Right forelimb (tissue), 1 donor: ENCODE results near the gene CCSER2.

Experiments
- DNase-seq: peaks from one replicate; pipeline ENCODE4 v3.0.0-alpha.2; 2018

Gene CCSER2

GRCh38 chr10:84551437-84552120, 223.2 kb downstream of the CCSER2 start:
- DNase-seq, result no peak

- DNase-seq, result no peak
Observed at GRCh38 chr10:84552478-84552877, 224.1 kb downstream of the CCSER2 start.

DNA sequence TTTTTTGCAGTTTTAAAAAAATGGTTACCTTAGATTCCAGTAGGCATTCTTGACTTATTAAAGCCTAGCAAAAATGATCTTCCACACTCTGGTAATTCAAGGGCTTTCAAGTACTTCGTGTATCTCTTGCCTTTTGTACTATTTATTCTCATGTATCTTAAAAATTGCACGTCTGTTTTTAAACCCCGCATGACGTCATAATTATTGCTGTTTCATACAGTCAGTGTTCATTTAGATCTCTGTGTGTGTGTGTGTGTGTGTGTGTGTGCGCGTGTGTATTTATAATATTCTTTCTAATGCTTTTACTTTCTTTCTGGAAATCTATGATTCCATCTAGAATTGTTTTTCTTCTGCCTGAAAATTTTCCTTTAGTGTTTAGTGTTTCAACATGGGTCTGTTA, 234.2 kb downstream of the CCSER2 start:
- DNase-seq, result no peak

DNA sequence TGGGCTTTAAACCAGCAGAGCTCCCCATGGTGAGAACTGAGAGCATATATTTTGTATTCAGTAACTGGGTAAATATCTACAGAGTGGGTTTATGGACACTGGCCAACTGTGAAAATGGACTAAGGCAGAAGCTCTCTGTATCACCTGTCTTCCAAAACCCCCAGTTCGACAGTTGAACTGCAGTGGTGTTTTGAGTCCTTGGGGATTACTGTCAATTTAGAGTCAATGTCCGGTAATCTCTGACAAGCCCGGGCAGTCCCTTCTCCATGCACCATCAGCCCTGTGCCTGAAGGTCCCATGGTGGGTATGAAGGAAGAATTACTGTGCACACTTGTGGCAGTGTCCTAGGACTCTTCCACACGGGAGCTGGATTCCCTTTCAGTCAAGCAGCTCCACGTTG, 235.0 kb downstream of the CCSER2 start:
- DNase-seq, result no peak

GRCh38 chr10:84563868-84564267, 235.5 kb downstream of the CCSER2 start:
- DNase-seq, result no peak

DNA sequence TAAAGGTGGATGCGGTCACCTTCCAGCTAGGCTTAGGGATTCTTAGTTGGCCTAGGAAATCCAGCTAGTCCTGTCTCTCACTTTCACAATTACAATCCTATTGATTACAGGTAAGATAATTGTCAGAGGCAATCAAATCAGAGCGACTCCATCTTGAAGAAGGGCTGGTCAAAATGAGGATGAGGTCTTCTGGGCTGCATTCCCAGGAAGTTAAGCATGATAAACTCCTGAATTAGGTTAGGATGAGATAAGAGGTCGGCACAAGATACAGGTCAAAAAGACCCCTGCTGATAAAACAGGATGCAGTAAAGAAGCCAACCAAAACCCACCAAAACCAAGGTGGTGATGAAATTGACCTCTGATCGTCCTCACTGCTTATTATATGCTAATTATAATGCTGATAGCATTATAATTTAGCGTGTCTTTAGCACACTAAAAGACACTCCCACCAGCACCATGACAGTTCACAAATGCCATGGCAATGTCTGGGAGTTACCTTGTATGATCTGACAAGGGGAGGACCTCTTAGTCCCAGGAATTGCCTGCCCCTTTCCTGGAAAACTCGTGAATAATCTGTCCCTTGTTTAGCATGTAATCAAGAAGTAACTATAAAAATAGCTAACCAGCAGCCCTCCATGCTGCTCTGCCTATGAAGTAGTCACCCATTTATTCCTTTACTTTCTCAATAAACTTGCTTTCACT, 237.6 kb downstream of the CCSER2 start:
- DNase-seq, result no peak

DNA sequence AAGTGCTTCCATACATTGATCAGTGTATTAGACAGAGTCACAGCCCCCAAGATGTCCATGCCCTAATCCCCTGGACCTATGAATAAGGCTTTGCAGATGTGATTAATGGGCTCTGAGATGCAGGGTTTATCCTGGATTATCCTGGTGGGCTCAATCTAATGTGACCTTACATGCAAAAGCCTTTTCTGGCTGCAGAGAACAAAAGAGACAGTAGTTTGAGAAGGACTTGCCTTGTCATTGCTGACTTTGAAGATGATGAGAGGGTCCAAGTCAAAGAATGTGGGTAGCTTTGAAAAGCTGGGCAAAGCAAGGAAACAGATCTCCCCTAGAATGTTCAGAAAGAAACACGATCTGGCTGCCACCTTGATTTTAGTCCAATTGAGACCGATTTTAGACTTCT, 238.7 kb downstream of the CCSER2 start:
- DNase-seq, result no peak
